HepG2 (cell line): ENCODE results near the gene MYEOV. TPM values are rescaled to one million over a fixed set of nuclear protein-coding genes. Genes with fewer than 3 reads are reported as not detected.

Source experiments
- ATAC-seq: fragments of 200-7000 bp; cut with Tn5 transposase; 3 replicates; pipeline ENCODE4 v1.9.1; 2020; ENCODE audit warnings: mild to moderate bottlenecking, moderate library complexity
- BruUV-seq: library from RNA; stranded (reverse); fragments of 400-500 nt; replicated peaks from 2 replicates; lab custom pipeline; 2021; lab: Mats Ljungman, UMichigan
- CTCF ChIA-PET: fragments of 300-600 bp; formaldehyde crosslinking; extraction: SDS; loops from one replicate; lab custom pipeline; 2021; ENCODE audit warnings: low total read pairs, inconsistent platforms, low intra/inter-chr PET ratio; lab: Yijun Ruan, JAX
- POLR2A ChIA-PET: fragments of 350-600 bp; sonication (Branson Sonifier 250); formaldehyde crosslinking; loops from one replicate; lab custom pipeline; 2020; ENCODE audit warnings: antibody characterized with exemption, inconsistent platforms; lab: Yijun Ruan, JAX
- DNase-seq: peaks from one replicate; pipeline ENCODE4 v3.0.0-alpha.2; 2015; ENCODE audit warnings: low spot score
- FAIRE-seq: peaks from 3 replicates; lab custom pipeline; 2011; peaks lifted over from hg19 to GRCh38; lab: Jason Lieb, UNC
- H2AFZ ChIP-seq: one replicate; pipeline ENCODE4 v1.6.1; 2011; ENCODE audit warnings: low read length, inconsistent platforms
- H3K27ac ChIP-seq: fragments of 300-600 bp; 3 replicates; pipeline ENCODE4 v1.8.0; 2011; ENCODE audit warnings: mixed run types, mild to moderate bottlenecking, mixed read lengths, low read length, inconsistent platforms; ENCODE audit not compliant: insufficient read depth; ENCODE audit errors: extremely low read length
- H3K27me3 ChIP-seq, 2 experiments: fragments of 200-600 bp in 1 of 2; 2 replicates in 1 of 2; 3 replicates in 1 of 2; pipeline versions ENCODE4 v1.6.0 to v1.8.0; 2011; ENCODE audit warnings: low read length in 2 of 2, mild to moderate bottlenecking in 2 of 2, moderate library complexity in 2 of 2, inconsistent platforms in 1 of 2; ENCODE audit not compliant: insufficient read depth in 2 of 2, control insufficient read depth in 1 of 2
- H3K36me3 ChIP-seq, 2 experiments: fragments of 200-600 bp in 1 of 2; replicated peaks in 1 of 2; 2 replicates in 1 of 2; 3 replicates in 1 of 2; pipeline versions ENCODE4 v1.5.1 to v1.8.0; 2011; ENCODE audit warnings: low read length in 2 of 2, inconsistent platforms in 1 of 2; ENCODE audit not compliant: insufficient read depth in 2 of 2, control insufficient read depth in 1 of 2
- H3K4me1 ChIP-seq: 2 replicates; pipeline ENCODE4 v1.5.1; 2012; ENCODE audit warnings: low read length, inconsistent platforms; ENCODE audit not compliant: insufficient read depth
- H3K4me2 ChIP-seq: 2 replicates; pipeline ENCODE4 v1.6.0; 2011; ENCODE audit warnings: low read depth, low read length, inconsistent platforms
- H3K4me3 ChIP-seq, 3 experiments: fragments of 200-600 bp in 1 of 3; sonication (generic), shearing (Covaris generic) in 1 of 3; replicated peaks in 1 of 3; 2 replicates each; pipeline ENCODE4 v1.5.1; 2011 to 2016; ENCODE audit warnings: low read length in 3 of 3, inconsistent platforms in 2 of 3, low read depth in 2 of 3, mild to moderate bottlenecking in 2 of 3, control low read depth in 1 of 3, mixed read lengths in 1 of 3; ENCODE audit not compliant: insufficient read depth in 1 of 3
- H3K79me2 ChIP-seq: one replicate; pipeline ENCODE4 v1.6.1; 2011; ENCODE audit warnings: low read length, inconsistent platforms; ENCODE audit not compliant: insufficient read depth
- H3K9ac ChIP-seq: 2 replicates; pipeline ENCODE4 v1.6.0; 2011; ENCODE audit warnings: mild to moderate bottlenecking, low read depth, low read length, inconsistent platforms; ENCODE audit not compliant: insufficient read depth
- H3K9me3 ChIP-seq: 2 replicates; pipeline ENCODE4 v1.5.1; 2012; ENCODE audit warnings: mild to moderate bottlenecking, low read length
- H4K20me1 ChIP-seq: 2 replicates; pipeline ENCODE4 v1.6.0; 2011; ENCODE audit warnings: inconsistent platforms, mild to moderate bottlenecking, low read length, moderate library complexity; ENCODE audit not compliant: insufficient read depth
- ARHGAP35 ChIP-seq: sonication (generic); formaldehyde crosslinking; IDR thresholded peaks from 2 replicates; pipeline ENCODE4 v1.9.0; 2022; ENCODE audit warnings: mild to moderate bottlenecking, inconsistent platforms, moderate library complexity, missing genetic modification reagents, borderline replicate concordance
- BATF2 ChIP-seq: sonication (generic); formaldehyde crosslinking; IDR thresholded peaks from 2 replicates; pipeline ENCODE4 v1.8.0; 2022; ENCODE audit warnings: mild to moderate bottlenecking, missing genetic modification reagents, moderate library complexity
- DMAP1 ChIP-seq: IDR thresholded peaks from 2 replicates; pipeline ENCODE4 v1.6.1; 2016
- DRAP1 ChIP-seq: IDR thresholded peaks from 2 replicates; pipeline ENCODE4 v1.6.1; 2016; ENCODE audit warnings: missing genetic modification reagents, missing compliant biosample characterization
- GABPB1 ChIP-seq: IDR thresholded peaks from 2 replicates; pipeline ENCODE4 v1.6.1; 2016; ENCODE audit warnings: mild to moderate bottlenecking, missing genetic modification reagents, moderate library complexity, missing compliant biosample characterization
- KAT7 ChIP-seq: IDR thresholded peaks from 2 replicates; pipeline ENCODE4 v1.6.1; 2018; ENCODE audit warnings: borderline replicate concordance, missing compliant biosample characterization
- MAFF ChIP-seq: IDR thresholded peaks from 2 replicates; pipeline ENCODE4 v1.6.1; 2011; ENCODE audit warnings: low read depth, low read length, improper control_type of control experiment
- MAFG ChIP-seq: sonication (generic); formaldehyde crosslinking; IDR thresholded peaks from 2 replicates; pipeline ENCODE4 v1.5.1; 2020; ENCODE audit warnings: mild to moderate bottlenecking, missing genetic modification reagents
- MAFK ChIP-seq, 2 experiments: IDR thresholded peaks in 1 of 2; conservative IDR thresholded peaks in 1 of 2; 2 replicates each; pipeline ENCODE4 v1.6.1; 2011; ENCODE audit warnings: improper control_type of control experiment in 2 of 2, low read length in 2 of 2
- MIXL1 ChIP-seq: IDR thresholded peaks from 2 replicates; pipeline ENCODE4 v1.6.1; 2016
- NCOA1 ChIP-seq: sonication (generic); formaldehyde crosslinking; IDR thresholded peaks from 2 replicates; pipeline ENCODE4 v1.9.0; 2021; ENCODE audit warnings: missing genetic modification reagents
- NFE2 ChIP-seq: sonication (generic); formaldehyde crosslinking; IDR thresholded peaks from 2 replicates; pipeline ENCODE4 v1.4.0; 2020; ENCODE audit warnings: missing genetic modification reagents
- NFE2L2 ChIP-seq: fragments of 150-350 bp; IDR thresholded peaks from 2 replicates; pipeline ENCODE4 v1.6.1; 2014; ENCODE audit warnings: low read length
- RAD21 ChIP-seq: fragments of 450-650 bp; formaldehyde crosslinking; IDR thresholded peaks from 2 replicates; pipeline ENCODE4 v1.5.0; 2020; ENCODE audit warnings: mild to moderate bottlenecking
- ZBTB7A ChIP-seq: sonication (generic); formaldehyde crosslinking; IDR thresholded peaks from 2 replicates; pipeline ENCODE4 v1.8.0; 2022; ENCODE audit warnings: mild to moderate bottlenecking, missing genetic modification reagents
- ZMYM3 ChIP-seq: sonication (generic); formaldehyde crosslinking; IDR thresholded peaks from 2 replicates; pipeline ENCODE4 v1.5.1; 2020; ENCODE audit warnings: mild to moderate bottlenecking, missing genetic modification reagents
- ZNF121 ChIP-seq: sonication (generic); formaldehyde crosslinking; IDR thresholded peaks from 2 replicates; pipeline ENCODE4 v1.5.0; 2020; ENCODE audit warnings: mild to moderate bottlenecking, missing genetic modification reagents
- ZNF205 ChIP-seq: IDR thresholded peaks from 2 replicates; pipeline ENCODE4 v1.6.1; 2018; ENCODE audit warnings: missing biosample characterization, missing genetic modification reagents
- ZNF33A ChIP-seq: sonication (generic); formaldehyde crosslinking; IDR thresholded peaks from 2 replicates; pipeline ENCODE4 v1.5.1; 2020; ENCODE audit warnings: missing genetic modification reagents, mild to moderate bottlenecking, moderate library complexity, borderline replicate concordance
- ZNF460 ChIP-seq: sonication (generic); formaldehyde crosslinking; IDR thresholded peaks from 2 replicates; pipeline ENCODE4 v1.5.1; 2020; ENCODE audit warnings: missing genetic modification reagents, mild to moderate bottlenecking, borderline replicate concordance
- ZNF782 ChIP-seq: sonication (generic); formaldehyde crosslinking; IDR thresholded peaks from 2 replicates; pipeline ENCODE4 v1.4.0; 2020; ENCODE audit warnings: missing genetic modification reagents, mild to moderate bottlenecking, borderline replicate concordance
- WGBS: methylation state at CpG from one replicate; pipeline ENCODE4 v1.1.6; 2017; ENCODE audit warnings: low lambda C conversion rate; 5-methylcytosine and 5-hydroxymethylcytosine counted together
- in situ Hi-C: cut with HindIII; loops from 2 replicates; pipeline ENCODE4 v1.10.0; 2017; ENCODE audit warnings: low pct_unique_long_range_greater_than_20kb; ENCODE audit not compliant: extremely low pct_ligation_motif_present
- intact Hi-C: fragments of 100-400 bp; cut with micrococcal nuclease; formaldehyde crosslinking; loops from one replicate; pipeline ENCODE4 v1.10.0; 2022; ENCODE audit not compliant: unreplicated experiment
- polyA plus RNA-seq, 8 experiments: library from polyadenylated mRNA; depleted of rRNA in 3 of 8; stranded (reverse) in 7 of 8; unstranded in 1 of 8; fragments of >200 nt; fragmentation: Illumina TruSeq in 4 of 8; extraction: Trizol in 4 of 8; gene quantifications; 2 replicates each; pipeline versions ENCODE4 v1.2.1 to v1.2.3, GENCODE V29; 2011 to 2016; ENCODE audit warnings: low read depth in 4 of 8, missing spikeins in 1 of 8, mixed read lengths in 1 of 8; ENCODE audit not compliant: insufficient read depth in 1 of 8
- total RNA-seq, 5 experiments: library from RNA; depleted of rRNA; stranded (reverse); fragments of >200 nt; fragmentation: Illumina TruSeq; extraction: Trizol; gene quantifications; 2 replicates each; pipeline ENCODE4 v1.2.3, GENCODE V29; 2016; ENCODE audit warnings: low read depth in 1 of 5

Gene MYEOV
- total and polyA plus RNA-seq, 2 of the 13 experiments (the other 11 are each of a cell fraction or from before 2014, with no cell fraction given), result 0.33 to 1.8 TPM

GRCh38 chr11:69335781-69336405 is 41.9 kb downstream of the MYEOV start:
- Histone ChIP-seq H3K27me3 (peaks cover 0 to 5% of the 10 kb centered on the region in 2 experiments; a peak in 2 of 5 replicates), H3K36me3 (no peaks in the 10 kb centered on the region), H3K9ac (no peak overlapping the region), H3K79me2 (no peaks in the 10 kb centered on the region), H4K20me1 (no peaks in the 10 kb centered on the region), H3K9me3 (no peaks in the 10 kb centered on the region), H3K4me2 (no peak overlapping the region), H3K4me1 (peaks cover 11% of the 10 kb centered on the region), H2AFZ (no peak overlapping the region), H3K4me3 (no peak overlapping the region), H3K27ac (no peak overlapping the region)
- ChIA-PET CTCF (no interaction called here), POLR2A (no interaction called here)
- TF ChIP-seq NFE2L2 (peak; percentile 77; the same call in 1 of the 2 replicates), MAFK (conservative IDR thresholded peaks at IDR 0.05 in 1 of 2, IDR thresholded peaks at IDR 0.05 in 1 of 2; ENCODE audit: low read length in 2 of 2) (peak in 1 of 2 experiments; percentile 39; a peak in 2 of 4 replicates), MAFF (0 out of 2 replicates have a peak, but pooled peaks have one; percentile 9), NFE2 (CRISPR knock-in tag) (peak; percentile 35; the same call in 1 of the 2 replicates), BATF2 (no peak)
- in situ Hi-C loops, result no loop called here
- FAIRE-seq (no peak), DNase-seq (no peak), ATAC-seq (no peak)
- no TSS peak for BruUV-seq
- intact Hi-C loops, result no loop called here
- 69% methylated on average over 12 of the region's 12 CpGs for WGBS

GRCh38 chr11:69337211-69337721 is 43.3 kb downstream of the MYEOV start:
- FAIRE-seq (no peak), DNase-seq (no peak), ATAC-seq (no peak)
- Histone ChIP-seq H3K27ac (no peak overlapping the region), H3K27me3 (peaks cover 0 to under 1% of the 10 kb centered on the region in 2 experiments; a peak in 1 of 5 replicates), H3K4me3 (no peak overlapping the region), H3K9me3 (no peaks in the 10 kb centered on the region), H3K4me1 (peaks cover 11% of the 10 kb centered on the region), H3K79me2 (no peaks in the 10 kb centered on the region), H3K36me3 (no peaks in the 10 kb centered on the region), H3K9ac (no peak overlapping the region), H3K4me2 (no peak overlapping the region), H2AFZ (no peak overlapping the region), H4K20me1 (no peaks in the 10 kb centered on the region)
- in situ Hi-C loops, result no loop called here
- intact Hi-C loops, result no loop called here
- no TSS peak for BruUV-seq
- POLR2A ChIA-PET, result no interaction called here
- CTCF ChIA-PET, result no interaction called here
- WGBS, result 21% methylated on average over 5 of the region's 6 CpGs
- TF ChIP-seq GABPB1 (CRISPR knock-in tag), result no peak
- TF ChIP-seq KAT7, result no peak
- TF ChIP-seq DRAP1 (CRISPR knock-in tag), result no peak
- no peak for TF ChIP-seq MIXL1 (CRISPR knock-in tag)
- no peak for TF ChIP-seq ZNF33A (CRISPR knock-in tag)
- TF ChIP-seq MAFG (CRISPR knock-in tag), result no peak
- no peak for TF ChIP-seq ZNF460 (CRISPR knock-in tag)
- TF ChIP-seq NCOA1 (CRISPR knock-in tag), result no peak
- TF ChIP-seq ZBTB7A, result no peak
- TF ChIP-seq ARHGAP35 (CRISPR knock-in tag), result no peak
- TF ChIP-seq ZNF782 (CRISPR knock-in tag), result no peak
- TF ChIP-seq ZNF121 (CRISPR knock-in tag), result no peak
- no peak for TF ChIP-seq ZMYM3
- no peak for TF ChIP-seq ZNF205
- no peak for TF ChIP-seq RAD21 (CRISPR knock-in tag)
- no peak for TF ChIP-seq DMAP1 (CRISPR knock-in tag)
